HG02763 (cell line): ENCODE results near the gene SCARB1.

Source experiments
- ATAC-seq: cut with Tn5 transposase; IDR thresholded peaks from one replicate; pipeline ENCODE4 v1.9.1; 2021; ENCODE audit warnings: mild to moderate bottlenecking, moderate library complexity; ENCODE audit not compliant: unreplicated experiment

Gene SCARB1

GRCh38 chr12:124804011-124804621, 59.5 kb downstream of the SCARB1 start:
- ATAC-seq: no peak

GRCh38 chr12:124802361-124802760, 61.3 kb downstream of the SCARB1 start:
- no peak for ATAC-seq

- no peak for ATAC-seq
Observed at GRCh38 chr12:124800506-124800905, 63.2 kb downstream of the SCARB1 start.

- ATAC-seq: no peak
Observed at GRCh38 chr12:124797321-124797720, 66.3 kb downstream of the SCARB1 start.

GRCh38 chr12:124796303-124796960, 67.2 kb downstream of the SCARB1 start:
- ATAC-seq: no peak

GRCh38 chr12:124795081-124795948, 68.3 kb downstream of the SCARB1 start:
- no peak for ATAC-seq

GRCh38 chr12:124792961-124793441, 70.7 kb downstream of the SCARB1 start:
- ATAC-seq: no peak

- ATAC-seq: no peak
Observed at GRCh38 chr12:124792156-124792555, 71.5 kb downstream of the SCARB1 start.

GRCh38 chr12:124790650-124791400, 72.8 kb downstream of the SCARB1 start:
- no peak for ATAC-seq

- no peak for ATAC-seq
Observed at GRCh38 chr12:124788936-124789555, 74.6 kb downstream of the SCARB1 start.

- no peak for ATAC-seq
Observed at GRCh38 chr12:124786061-124786964, 77.4 kb downstream of the SCARB1 start.

GRCh38 chr12:124784871-124785572, 78.6 kb downstream of the SCARB1 start:
- no peak for ATAC-seq

- no peak for ATAC-seq
Observed at GRCh38 chr12:124783087-124783486, 80.6 kb downstream of the SCARB1 start.

- ATAC-seq: no peak
Observed at GRCh38 chr12:124782132-124782531, 81.5 kb downstream of the SCARB1 start.

- ATAC-seq: no peak
Observed at GRCh38 chr12:124780752-124781685, 82.6 kb downstream of the SCARB1 start.

GRCh38 chr12:124780336-124780735, 83.3 kb downstream of the SCARB1 start:
- ATAC-seq: no peak
